K562 (cell line): ENCODE data around the gene CCM2. TPM values are rescaled to one million over a fixed set of nuclear protein-coding genes. Genes with fewer than 3 reads are reported as not detected.

ENCODE experiments used
- ATAC-seq: fragments of 200-7000 bp; cut with Tn5 transposase; 3 replicates; pipeline ENCODE4 v1.9.1; 2020; ENCODE audit warnings: moderate library complexity
- BruUV-seq: library from RNA; stranded (reverse); fragments of 400-500 nt; replicated peaks from 2 replicates; lab custom pipeline; 2021; lab: Mats Ljungman, UMichigan
- CTCF ChIA-PET: fragments of 300-600 bp; formaldehyde crosslinking; extraction: SDS; loops from one replicate; lab custom pipeline; 2021; ENCODE audit warnings: low intra/inter-chr PET ratio; lab: Yijun Ruan, JAX
- POLR2A ChIA-PET: fragments of 300-600, 350-650 bp; sonication (Branson Sonifier 250); formaldehyde crosslinking; extraction: SDS; loops from one replicate; lab custom pipeline; 2021; ENCODE audit warnings: antibody characterized with exemption, inconsistent platforms; lab: Yijun Ruan, JAX
- DNase-seq, 4 experiments: peaks; one replicate each; pipeline versions ENCODE4 v3.0.0 to v3.0.0-alpha.2; 2011 to 2018; ENCODE audit warnings: low spot score in 3 of 4, mixed read lengths in 3 of 4; ENCODE audit errors: extremely low read depth in 1 of 4
- FAIRE-seq: peaks from 2 replicates; lab custom pipeline; 2011; peaks lifted over from hg19 to GRCh38; lab: Jason Lieb, UNC
- H2AFZ ChIP-seq: 2 replicates; pipeline ENCODE4 v1.6.0; 2011; ENCODE audit warnings: low read depth, low read length, control low read depth, inconsistent platforms
- H3K27ac ChIP-seq: fragments of 200-600 bp; 3 replicates; pipeline ENCODE4 v1.8.0; 2011; ENCODE audit warnings: low read depth, mild to moderate bottlenecking, control low read depth, inconsistent platforms, low read length, moderate library complexity, mixed read lengths; ENCODE audit errors: extremely low read depth
- H3K27me3 ChIP-seq, 2 experiments: fragments of 300-600 bp in 1 of 2; 2 replicates in 1 of 2; 3 replicates in 1 of 2; pipeline versions ENCODE4 v1.6.0 to v1.8.0; 2011; ENCODE audit warnings: inconsistent platforms in 2 of 2, low read length in 2 of 2, mild to moderate bottlenecking in 1 of 2, mixed read lengths in 1 of 2, moderate library complexity in 1 of 2; ENCODE audit not compliant: control insufficient read depth in 2 of 2, insufficient read depth in 2 of 2
- H3K36me3 ChIP-seq: fragments of 300-600 bp; 3 replicates; pipeline ENCODE4 v1.8.0; 2011; ENCODE audit warnings: mild to moderate bottlenecking, low read length, inconsistent platforms; ENCODE audit not compliant: control insufficient read depth, insufficient read depth
- H3K4me1 ChIP-seq, 2 experiments: fragments of 200-600 bp in 1 of 2; replicated peaks in 1 of 2; 2 replicates in 1 of 2; 3 replicates in 1 of 2; pipeline versions ENCODE4 v1.5.1 to v1.8.0; 2011; ENCODE audit warnings: inconsistent platforms in 2 of 2, low read length in 2 of 2, mild to moderate bottlenecking in 1 of 2, mixed read lengths in 1 of 2, moderate library complexity in 1 of 2; ENCODE audit not compliant: control insufficient read depth in 2 of 2, insufficient read depth in 2 of 2
- H3K4me2 ChIP-seq: 2 replicates; pipeline ENCODE4 v1.6.1; 2011; ENCODE audit warnings: low read length, control low read depth, inconsistent platforms, mixed read lengths; ENCODE audit not compliant: insufficient read depth
- H3K4me3 ChIP-seq: fragments of 200-600 bp; sonication (generic), shearing (Covaris generic); 2 replicates; pipeline ENCODE4 v1.5.1; 2016; ENCODE audit warnings: control low read depth, inconsistent platforms
- H3K79me2 ChIP-seq: fragments of 200-600 bp; 3 replicates; pipeline ENCODE4 v1.8.0; 2011; ENCODE audit warnings: low read length, inconsistent platforms; ENCODE audit not compliant: control insufficient read depth, insufficient read depth
- H3K9ac ChIP-seq, 2 experiments: 2 replicates each; pipeline versions ENCODE4 v1.6.0 to v1.6.1; 2011; ENCODE audit warnings: low read depth in 2 of 2, low read length in 2 of 2, control low read depth in 1 of 2, inconsistent platforms in 1 of 2, mild to moderate bottlenecking in 1 of 2, mixed read lengths in 1 of 2; ENCODE audit not compliant: insufficient read depth in 1 of 2
- H3K9me1 ChIP-seq: one replicate; pipeline ENCODE4 v1.6.0; 2011; ENCODE audit warnings: inconsistent platforms, mild to moderate bottlenecking, low read length, moderate library complexity; ENCODE audit not compliant: control insufficient read depth, insufficient read depth
- H3K9me3 ChIP-seq: replicated peaks from 2 replicates; pipeline ENCODE4 v1.5.1; 2011; ENCODE audit warnings: low read depth, low read length, inconsistent platforms; ENCODE audit not compliant: control insufficient read depth, insufficient read depth
- H4K20me1 ChIP-seq: replicated peaks from 2 replicates; pipeline ENCODE4 v1.6.1; 2011; ENCODE audit warnings: low read length, inconsistent platforms, mixed read lengths; ENCODE audit not compliant: control insufficient read depth, insufficient read depth
- ARID1B ChIP-seq: fragments of 450-650 bp; IDR thresholded peaks from 2 replicates; pipeline ENCODE4 v1.6.1; 2016; ENCODE audit warnings: antibody characterized with exemption, mild to moderate bottlenecking, inconsistent platforms
- CBX1 ChIP-seq: sonication (generic); IDR thresholded peaks from 2 replicates; pipeline ENCODE4 v1.6.1; 2016; ENCODE audit warnings: antibody characterized with exemption, low read depth, mild to moderate bottlenecking
- CTCFL ChIP-seq: IDR thresholded peaks from 2 replicates; pipeline ENCODE4 v1.6.1; 2011; ENCODE audit warnings: borderline replicate concordance, low read depth, mild to moderate bottlenecking, moderate library complexity, low read length; ENCODE audit not compliant: insufficient read depth, poor library complexity, severe bottlenecking
- DMBX1 ChIP-seq: fragments of 250-450 bp; sonication (Bioruptor Pico); IDR thresholded peaks from 2 replicates; pipeline ENCODE4 v1.8.0; 2022; ENCODE audit warnings: inconsistent platforms, mild to moderate bottlenecking, moderate library complexity, borderline replicate concordance
- ELF1 ChIP-seq: fragments of 200-800 bp; sonication (Bioruptor generic); IDR thresholded peaks from 2 replicates; pipeline ENCODE4 v1.6.1; 2016; ENCODE audit warnings: missing genetic modification characterization, missing compliant biosample characterization
- ELF2 ChIP-seq: fragments of 250-450 bp; sonication (Bioruptor Pico); IDR thresholded peaks from 2 replicates; pipeline ENCODE4 v1.5.0; 2021; ENCODE audit warnings: mild to moderate bottlenecking
- KAT2B ChIP-seq: IDR thresholded peaks from one replicate; pipeline ENCODE4 v1.6.1; 2012; ENCODE audit warnings: low read depth, mild to moderate bottlenecking, control low read depth, inconsistent platforms, low read length, moderate library complexity
- MTF1 ChIP-seq: fragments of 250-450 bp; sonication (Bioruptor Pico); IDR thresholded peaks from 2 replicates; pipeline ENCODE4 v1.9.0; 2021; ENCODE audit warnings: moderate library complexity, mild to moderate bottlenecking, inconsistent platforms, borderline replicate concordance
- RFX5 ChIP-seq: IDR thresholded peaks from 2 replicates; pipeline ENCODE4 v1.6.1; 2011; ENCODE audit warnings: low read depth, mild to moderate bottlenecking, improper control_type of control experiment, low read length
- TAF1 ChIP-seq: IDR thresholded peaks from 2 replicates; pipeline ENCODE4 v1.6.1; 2011; ENCODE audit warnings: mild to moderate bottlenecking, low read length, moderate library complexity; ENCODE audit not compliant: insufficient read depth, control insufficient read depth, severe bottlenecking; ENCODE audit errors: extremely low read depth
- TAF7 ChIP-seq: fragments of 450-650 bp; IDR thresholded peaks from 2 replicates; pipeline ENCODE4 v1.6.1; 2016; ENCODE audit warnings: missing genetic modification characterization, missing compliant biosample characterization
- TEAD2 ChIP-seq: fragments of 450-650 bp; IDR thresholded peaks from 2 replicates; pipeline ENCODE4 v1.6.1; 2016; ENCODE audit warnings: missing genetic modification characterization, control low read depth, missing compliant biosample characterization
- ZBTB11 ChIP-seq, 3 experiments: fragments of 200-800 bp in 1 of 3; fragments of 250-450 bp in 1 of 3; fragments of 450-650 bp in 1 of 3; sonication (Bioruptor Pico) in 1 of 3; sonication (Bioruptor generic) in 1 of 3; formaldehyde crosslinking in 1 of 3; IDR thresholded peaks; 2 replicates each; pipeline versions ENCODE4 v1.6.1 to v1.8.0; 2016 to 2022; ENCODE audit warnings: mild to moderate bottlenecking in 2 of 3, missing genetic modification characterization in 2 of 3, missing compliant biosample characterization in 1 of 3, moderate library complexity in 1 of 3
- ZBTB8A ChIP-seq: fragments of 450-650 bp; IDR thresholded peaks from 2 replicates; pipeline ENCODE4 v1.6.1; 2018; ENCODE audit warnings: mild to moderate bottlenecking, moderate library complexity; ENCODE audit not compliant: partially characterized antibody
- WGBS: fragments of 100-300 bp; shearing (Covaris generic); methylation state at CpG from one replicate; pipeline ENCODE4 v1.1.6; 2016; ENCODE audit warnings: low coverage, mixed read lengths; ENCODE audit not compliant: insufficient coverage; ENCODE audit errors: missing lambda C conversion rate; 5-methylcytosine and 5-hydroxymethylcytosine counted together
- in situ Hi-C: fragments of 300-500 bp; cut with MboI; formaldehyde crosslinking; loops from 4 replicates; pipeline ENCODE4 v1.15.0; 2018; ENCODE audit warnings: inconsistent platforms, mixed read lengths
- intact Hi-C: fragments of 100-400 bp; cut with micrococcal nuclease; formaldehyde crosslinking; loops from 2 replicates; pipeline ENCODE4 v1.14.2; 2022
- polyA plus RNA-seq, 8 experiments: library from polyadenylated mRNA; depleted of rRNA in 4 of 8; stranded (reverse) in 5 of 8; unstranded in 3 of 8; fragments of >200 nt; fragmentation: Nextera tagmentation in 2 of 8; fragmentation: Illumina TruSeq in 1 of 8; extraction: Ambion mirVana in 2 of 8; extraction: Trizol in 1 of 8; gene quantifications; 2 replicates each; pipeline versions ENCODE4 v1.2.1 to v1.2.3, GENCODE V29; 2011 to 2014; ENCODE audit warnings: inconsistent platforms in 1 of 8, missing spikeins in 1 of 8
- total RNA-seq, 7 experiments: library from RNA; depleted of rRNA in 6 of 7; stranded (reverse); fragments of >200 nt in 6 of 7; fragmentation: Illumina TruSeq in 2 of 7; extraction: Trizol in 2 of 7; gene quantifications; 2 replicates each; pipeline versions ENCODE4 v1.2.1 to v1.2.3, GENCODE V29; 2011 to 2021; ENCODE audit warnings: low replicate concordance in 1 of 7

The CCM2 gene
- total and polyA plus RNA-seq, 9 of the 15 experiments (the other 6 are each of a cell fraction or from before 2014, with no cell fraction given) = 0.41 to 38.6 (median 25.9) TPM

GRCh38 chr7:45084901-45085618 lies 85.1 kb downstream of the CCM2 start:
- in situ Hi-C loops (no loop called here), intact Hi-C loops (no loop called here)
- H3K27me3 ChIP-seq = no peaks in the 10 kb centered on the region; a peak in 1 of 5 replicates
- no TSS peak for BruUV-seq
- FAIRE-seq = no peak
- H3K9me1 ChIP-seq = no peaks in the 10 kb centered on the region
- no peaks in the 10 kb centered on the region for H3K36me3 ChIP-seq
- no peak overlapping the region for H3K4me2 ChIP-seq
- peaks cover 0 to 61% of the 10 kb centered on the region in 2 experiments; a peak in 2 of 5 replicates for H3K4me1 ChIP-seq
- no peak overlapping the region for H3K27ac ChIP-seq
- H4K20me1 ChIP-seq = peaks cover 4% of the 10 kb centered on the region
- POLR2A ChIA-PET = interaction anchor here (1.4 kb wide), 1 partner anchor 20 kb away, joined by 3 read pairs; no protein-coding TSS in a partner anchor
- no peak overlapping the region for H3K4me3 ChIP-seq
- H3K9ac ChIP-seq = peak overlapping the region in 1 of 2 experiments; percentile 35; a peak in 1 of 4 replicates
- H3K9me3 ChIP-seq = no peaks in the 10 kb centered on the region
- WGBS = 18% methylated on average over 24 of the region's 24 CpGs
- no peak overlapping the region for H2AFZ ChIP-seq
- no peak for ATAC-seq
- H3K79me2 ChIP-seq = no peaks in the 10 kb centered on the region
- no peak for DNase-seq
- CTCF ChIA-PET = no interaction called here
- TF ChIP-seq TEAD2 (tag) (no peak), CBX1 (no peak), DMBX1 (CRISPR knock-in tag) (no peak), CTCFL (no peak), ZBTB8A (no peak), ARID1B (no peak), ELF2 (CRISPR knock-in tag) (no peak), ZBTB11 (CRISPR knock-in tag; IDR thresholded peaks at IDR 0.05) (no peak), TAF7 (tag) (no peak), ELF1 (no peak), MTF1 (no peak), RFX5 (no peak), KAT2B (no peak), TAF1 (no peak)
